Adipose tissue (tissue), 3 donors: ENCODE results near the gene CASR. TPM values are rescaled to one million over a fixed set of nuclear protein-coding genes. Genes with fewer than 3 reads are reported as not detected.

Experiments used
- H3K27ac ChIP-seq: one replicate; pipeline ENCODE4 v1.5.1; 2013; ENCODE audit warnings: low read depth, low read length
- WGBS, 3 donors: extraction: QIAGEN DNeasy Blood & Tissue Kit; methylation state at CpG; one replicate each; pipeline ENCODE4 v1.1.7; 2013; 5-methylcytosine and 5-hydroxymethylcytosine counted together
- polyA plus RNA-seq, 3 donors: library from polyadenylated mRNA; stranded (reverse); fragments of 200-250 nt; gene quantifications; one replicate each; pipeline ENCODE4 v1.2.3, GENCODE V29; 2013
- donor health status: healthy with polysubstance abuse.
- donor health status: Bipolar disorder and iron deficiency.
- donor health status: healthy.

Gene CASR
- polyA plus RNA-seq, 3 donors, result under 0.01 to 5.0 TPM; not detected in 1

DNA sequence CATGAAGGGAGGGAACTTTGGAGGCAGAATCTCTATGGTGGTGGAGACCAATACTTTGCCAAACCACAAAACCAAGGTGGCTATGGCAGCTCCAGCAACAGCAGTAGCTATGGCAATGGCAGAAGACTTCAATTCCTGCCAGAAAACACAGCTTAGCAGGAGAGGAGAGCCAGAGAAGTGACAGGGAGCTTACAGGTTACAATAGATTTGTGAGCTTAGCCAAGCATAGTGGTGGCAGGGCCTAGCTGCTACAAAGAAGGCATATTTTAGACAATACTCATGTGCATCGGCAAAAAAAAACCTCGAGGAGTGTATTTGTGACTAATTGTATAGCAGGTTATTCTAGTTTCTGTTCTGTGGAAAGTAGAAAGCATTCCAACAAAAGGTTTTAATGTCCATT lies 135.2 kb downstream of the CASR start:
- no peak overlapping the region for H3K27ac ChIP-seq
- 93 to 97% (median 93%) methylated on average over 2 of the region's 2 CpGs for WGBS, 3 donors

GRCh38 chr3:122322095-122323075 lies 138.9 kb downstream of the CASR start:
- no peak overlapping the region for H3K27ac ChIP-seq
- 63 to 67% (median 64%) methylated on average over 5 of the region's 5 CpGs for WGBS, 3 donors

DNA sequence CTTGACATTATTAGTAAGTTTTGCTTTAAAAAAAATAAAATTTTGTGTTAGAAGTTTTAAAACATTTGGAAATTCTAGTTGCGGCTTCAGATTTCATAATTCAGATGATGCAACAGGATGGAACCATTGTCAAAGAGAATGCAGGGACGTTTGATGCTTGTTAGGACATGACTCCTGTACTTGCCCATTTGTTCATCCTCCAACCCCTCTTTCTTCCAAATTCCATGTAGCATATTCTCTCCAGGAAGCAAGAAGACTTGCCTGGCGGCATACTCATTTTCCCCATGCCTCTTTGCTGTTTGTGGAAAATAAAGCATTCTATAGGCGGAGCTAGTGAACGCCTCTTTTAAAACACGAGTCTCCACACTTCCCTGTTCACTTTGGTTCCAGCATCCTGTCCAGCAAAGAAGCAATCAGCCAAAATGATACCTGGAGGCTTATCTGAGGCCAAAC lies 141.4 kb downstream of the CASR start, which contains the start of gene CSTA:
Gene CSTA, plus strand, starts transcription at position 378 of the 453 bp plus-strand sequence. Its CDS starts 45 bp downstream, at position 423.
- H3K27ac ChIP-seq, result no peak within 1 kb of the TSS
- 37 to 72% (median 38%) methylated on average over 6 of the region's 6 CpGs for WGBS, 3 donors

DNA sequence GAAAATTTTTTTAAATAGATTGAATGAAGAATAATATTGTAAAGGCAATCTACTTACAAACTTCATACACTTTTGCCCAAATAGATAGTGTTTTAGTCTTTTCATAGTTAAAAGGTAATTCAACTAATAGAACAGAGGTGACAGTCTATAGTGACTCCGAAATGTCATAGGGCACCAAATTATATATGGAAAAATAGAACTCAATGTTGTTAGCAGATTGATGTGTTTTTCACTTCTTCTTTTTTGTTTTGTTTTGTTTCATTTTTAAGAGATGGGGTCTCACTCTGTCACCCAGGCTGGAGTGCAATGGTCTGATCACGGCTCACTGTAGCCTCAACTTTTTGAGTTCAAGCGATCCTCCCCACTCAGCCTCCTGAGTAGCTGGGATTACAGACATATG lies 142.3 kb downstream of the CASR start:
- H3K27ac ChIP-seq, result no peak overlapping the region
- WGBS, 3 donors, result 84 to 96% (median 86%) methylated on average over 3 of the region's 3 CpGs

- no peak overlapping the region for H3K27ac ChIP-seq
- WGBS, 3 donors, result 68 to 84% (median 77%) methylated on average over 4 of the region's 4 CpGs
These were observed 148.4 kb downstream of the CASR start for GRCh38 chr3:122331886-122332285.

- 84 to 95% (median 94%) methylated on average over 8 of the region's 8 CpGs for WGBS, 3 donors
These were observed 149.1 kb downstream of the CASR start for GRCh38 chr3:122332551-122332950.

More at GRCh38 chr3:122332551-122332950, 149.1 kb downstream of the CASR start:
- H3K27ac ChIP-seq, result no peak overlapping the region

Other genes starting within 250 kb of the CASR start
- 1 to 10 TPM in 1 of 3 donors, not detected in 2; 4.9 TPM for gene ILDR1, start 161.4 kb upstream of the CASR start, polyA plus RNA-seq
- 1 to 10 TPM in 2 of 3 donors, under 1 TPM in 1; 0.53 to 3.4 (median 2.4) TPM for gene CD86, start 128.3 kb upstream of the CASR start, polyA plus RNA-seq
- 10 to 100 TPM in 2 of 3 donors, 1 to 10 TPM in 1; 2.3 to 36.9 (median 23.6) TPM for gene CSTA, start 141.6 kb downstream of the CASR start, polyA plus RNA-seq
- gene MIX23, start 199.6 kb downstream of the CASR start, polyA plus RNA-seq, result 10 to 100 TPM; 12.7 to 41.5 (median 21.1) TPM
- gene FAM162A, start 200.5 kb downstream of the CASR start, polyA plus RNA-seq, result 10 to 100 TPM; 43.2 to 59.4 (median 51.5) TPM
- 1 to 10 TPM; 1.6 to 2.4 (median 1.7) TPM for gene WDR5B, start 232.4 kb downstream of the CASR start, polyA plus RNA-seq